Colon (tissue), 2 donors: Measurements from ENCODE around the gene RARS1.

Experiments
- FAIRE-seq: peaks from 2 replicates; lab custom pipeline; 2012; peaks lifted over from hg19 to GRCh38; lab: Jason Lieb, UNC
- donor health status: control.
- donor health status: control.

The RARS1 gene

DNA sequence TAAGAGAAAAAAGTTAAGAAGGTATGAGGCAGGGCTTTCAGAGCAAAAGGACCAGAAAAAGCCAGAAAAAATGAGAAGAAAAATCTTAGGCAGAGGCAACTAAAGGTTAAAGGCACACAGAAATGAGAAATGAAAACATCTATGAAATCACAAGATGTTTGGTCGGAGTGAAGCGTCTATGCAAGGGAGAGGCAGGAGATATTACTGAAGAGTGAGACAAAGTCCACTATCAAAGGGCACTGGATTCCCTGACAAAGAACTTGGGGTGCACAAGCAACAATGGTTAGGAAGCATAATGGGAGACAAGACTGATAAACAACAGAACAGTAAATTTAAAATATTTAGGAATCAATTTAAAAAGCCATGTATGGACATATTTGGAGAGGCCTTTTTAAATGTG lies 76.0 kb downstream of the RARS1 start:
- FAIRE-seq: no peak

DNA sequence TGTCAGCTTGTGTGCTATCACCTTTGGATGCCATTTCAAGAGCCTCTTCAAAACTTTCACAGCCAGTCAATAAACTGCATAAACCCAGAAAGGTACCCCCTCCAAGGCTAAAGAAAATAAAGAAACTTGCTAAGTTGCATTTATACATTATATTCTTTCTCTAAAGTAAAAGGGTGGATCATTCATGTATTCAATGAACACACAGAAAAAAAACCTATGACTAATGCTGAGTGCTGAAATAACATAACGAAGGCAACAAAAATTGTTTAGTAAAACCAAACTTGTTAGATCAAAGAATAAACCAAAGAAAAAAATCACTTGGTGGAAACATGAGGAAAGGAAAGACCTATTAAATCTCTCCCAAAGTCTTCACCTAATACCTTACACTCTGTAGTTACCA lies 77.7 kb downstream of the RARS1 start:
- no peak for FAIRE-seq

DNA sequence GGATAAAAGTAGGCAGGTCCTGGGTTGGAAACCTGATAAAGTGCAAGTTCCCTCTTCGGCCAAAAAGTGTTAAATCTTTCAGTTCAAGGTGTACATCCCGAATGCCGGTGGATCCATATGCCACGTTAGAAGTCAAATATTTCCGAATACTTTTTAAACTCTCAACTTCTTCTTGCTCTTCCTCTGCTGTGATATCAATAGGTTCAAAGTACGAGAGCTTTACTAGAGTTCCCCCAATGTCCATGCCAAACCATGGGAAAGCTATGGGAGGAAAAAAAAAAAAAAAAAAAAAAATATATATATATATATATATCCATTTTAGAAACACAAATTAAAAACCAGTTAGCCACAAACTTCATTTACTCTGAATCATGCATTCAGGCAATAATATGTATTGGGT lies 82.5 kb downstream of the RARS1 start:
- FAIRE-seq: no peak
